HG02759 (cell line): ENCODE data around the gene MATN1.

Source experiments
- ATAC-seq: cut with Tn5 transposase; IDR thresholded peaks from one replicate; pipeline ENCODE4 v1.9.1; 2021; ENCODE audit warnings: mild to moderate bottlenecking, moderate library complexity; ENCODE audit not compliant: unreplicated experiment

Gene MATN1

GRCh38 chr1:30745834-30746208, 22.4 kb upstream of the MATN1 start:
- no peak for ATAC-seq

- no peak for ATAC-seq
Measured at GRCh38 chr1:30745156-30745833, 21.9 kb upstream of the MATN1 start.

- ATAC-seq, result peak; percentile 32
Measured at GRCh38 chr1:30744060-30744756, 20.8 kb upstream of the MATN1 start.

GRCh38 chr1:30743584-30744059, 20.2 kb upstream of the MATN1 start:
- peak; percentile 37 for ATAC-seq

GRCh38 chr1:30742963-30743559, 19.7 kb upstream of the MATN1 start:
- no peak for ATAC-seq

- no peak for ATAC-seq
Measured at GRCh38 chr1:30742300-30742962, 19.0 kb upstream of the MATN1 start.

- ATAC-seq, result no peak
Measured at GRCh38 chr1:30741239-30741894, 18.0 kb upstream of the MATN1 start.

GRCh38 chr1:30740251-30741238, 17.2 kb upstream of the MATN1 start:
- no peak for ATAC-seq

- ATAC-seq, result no peak
Measured at GRCh38 chr1:30739601-30740000, 16.2 kb upstream of the MATN1 start.

- ATAC-seq, result no peak
Measured at GRCh38 chr1:30738715-30739559, 15.6 kb upstream of the MATN1 start.

GRCh38 chr1:30738040-30738714, 14.8 kb upstream of the MATN1 start:
- ATAC-seq, result no peak

GRCh38 chr1:30737357-30738039, 14.1 kb upstream of the MATN1 start:
- no peak for ATAC-seq

GRCh38 chr1:30735668-30736498, 12.5 kb upstream of the MATN1 start:
- no peak for ATAC-seq

- ATAC-seq, result no peak
Measured at GRCh38 chr1:30735124-30735523, 11.7 kb upstream of the MATN1 start.

- no peak for ATAC-seq
Measured at GRCh38 chr1:30734580-30734979, 11.2 kb upstream of the MATN1 start.

- no peak for ATAC-seq
Measured at GRCh38 chr1:30734106-30734505, 10.7 kb upstream of the MATN1 start.

GRCh38 chr1:30733493-30733892, 10.1 kb upstream of the MATN1 start:
- ATAC-seq, result no peak
